B cell (primary cell): ENCODE data around the gene CYTH3. TPM values are rescaled to one million over a fixed set of nuclear protein-coding genes. Genes with fewer than 3 reads are reported as not detected.

Source experiments
- ATAC-seq: fragments of 200-7000 bp; cut with Tn5 transposase; one replicate; pipeline ENCODE4 v1.10.0; 2021; ENCODE audit warnings: low read depth, mild to moderate bottlenecking, moderate number of reproducible peaks, moderate library complexity
- CTCF ChIA-PET: fragments of 350-600 bp; sonication (Branson Sonifier 250); formaldehyde crosslinking; loops from one replicate; lab custom pipeline; 2021; ENCODE audit warnings: antibody characterized with exemption, inconsistent platforms; lab: Charles Lee
- POLR2A ChIA-PET: fragments of 350-600 bp; sonication (Branson Sonifier 250); formaldehyde crosslinking; loops from one replicate; lab custom pipeline; 2021; ENCODE audit warnings: antibody characterized with exemption; lab: Charles Lee
- DNase-seq: peaks from one replicate; pipeline ENCODE4 v3.0.0; 2013
- H2AFZ ChIP-seq: 2 replicates; pipeline ENCODE4 v1.6.1; 2012; ENCODE audit warnings: mild to moderate bottlenecking, low read depth, low read length; ENCODE audit not compliant: insufficient read depth, poor library complexity, severe bottlenecking
- H3K27ac ChIP-seq, 2 donors: 1 replicate in 1 of 2; 2 replicates in 1 of 2; pipeline ENCODE4 v1.5.1; 2012 to 2013; ENCODE audit warnings: low read length in 2 of 2, mild to moderate bottlenecking in 2 of 2, moderate library complexity in 1 of 2
- H3K27me3 ChIP-seq, 4 experiments: fragments of 200-600 bp in 1 of 4; sonication (generic) in 1 of 4; replicated peaks in 1 of 4; 1 replicate in 2 of 4; 2 replicates in 2 of 4; pipeline versions ENCODE4 v1.6.1 to v1.7.0; 2013 to 2016; ENCODE audit warnings: low read length in 3 of 4, mild to moderate bottlenecking in 2 of 4, mixed read lengths in 1 of 4, moderate library complexity in 1 of 4; ENCODE audit not compliant: insufficient read depth in 4 of 4, control insufficient read depth in 3 of 4; ENCODE audit errors: control extremely low read depth in 1 of 4
- H3K36me3 ChIP-seq, 2 experiments: replicated peaks in 1 of 2; 1 replicate in 1 of 2; 2 replicates in 1 of 2; pipeline versions ENCODE4 v1.6.1 to v1.7.1; 2013; ENCODE audit warnings: low read length in 1 of 2; ENCODE audit not compliant: insufficient read depth in 2 of 2, control insufficient read depth in 1 of 2; ENCODE audit errors: control extremely low read depth in 1 of 2, extremely low read depth in 1 of 2
- H3K4me1 ChIP-seq, 2 donors: fragments of 200-600 bp in 1 of 2; sonication (generic) in 1 of 2; 1 replicate in 1 of 2; 2 replicates in 1 of 2; pipeline versions ENCODE4 v1.5.1 to v1.6.1; 2013 to 2017; ENCODE audit warnings: low read length in 2 of 2; ENCODE audit not compliant: control insufficient read depth in 2 of 2, insufficient read depth in 2 of 2
- H3K4me2 ChIP-seq: replicated peaks from 2 replicates; pipeline ENCODE3; 2012; ENCODE audit warnings: mild to moderate bottlenecking, low read depth, low read length; ENCODE audit not compliant: poor library complexity, severe bottlenecking
- H3K4me3 ChIP-seq, 5 experiments: fragments of 200-600 bp in 1 of 5; sonication (generic) in 1 of 5; 1 replicate in 3 of 5; 2 replicates in 2 of 5; pipeline versions ENCODE4 v1.5.1 to v1.7.0; 2011 to 2016; ENCODE audit warnings: low read length in 4 of 5, mild to moderate bottlenecking in 4 of 5, low read depth in 2 of 5, control low read depth in 1 of 5, moderate library complexity in 1 of 5; ENCODE audit not compliant: insufficient read depth in 1 of 5; ENCODE audit errors: control extremely low read depth in 1 of 5, extremely low read depth in 1 of 5
- H3K79me2 ChIP-seq: fragments of 200-600 bp; sonication (generic); one replicate; pipeline ENCODE4 v1.6.0; 2016; ENCODE audit warnings: low read length; ENCODE audit not compliant: control insufficient read depth, insufficient read depth
- H3K9ac ChIP-seq: fragments of 200-600 bp; sonication (generic); 2 replicates; pipeline ENCODE4 v1.6.1; 2017; ENCODE audit warnings: mild to moderate bottlenecking, low read length, moderate library complexity
- H3K9me3 ChIP-seq, 3 donors: one replicate each; pipeline versions ENCODE4 v1.6.1 to v1.7.1; 2013; ENCODE audit warnings: low read length in 2 of 3; ENCODE audit not compliant: control insufficient read depth in 2 of 3, insufficient read depth in 1 of 3; ENCODE audit errors: control extremely low read depth in 1 of 3
- H4K20me1 ChIP-seq: 2 replicates; pipeline ENCODE4 v1.6.0; 2012; ENCODE audit warnings: mild to moderate bottlenecking, low read length; ENCODE audit not compliant: insufficient read depth, control insufficient read depth, poor library complexity, severe bottlenecking
- H3K27ac Mint-ChIP-seq: one replicate; pipeline ENCODE4 v1.8.0; 2021; ENCODE audit warnings: mixed read lengths
- H3K27me3 Mint-ChIP-seq: one replicate; pipeline ENCODE4 v1.8.0; 2021; ENCODE audit warnings: mixed read lengths
- H3K4me1 Mint-ChIP-seq: one replicate; pipeline ENCODE4 v1.8.0; 2021; ENCODE audit warnings: mixed read lengths
- H3K4me3 Mint-ChIP-seq: one replicate; pipeline ENCODE4 v1.8.0; 2021; ENCODE audit warnings: mixed read lengths
- H3K9me3 Mint-ChIP-seq: one replicate; pipeline ENCODE4 v1.8.0; 2022; ENCODE audit warnings: mixed read lengths; ENCODE audit not compliant: insufficient read depth
- CTCF ChIP-seq: fragments of 200-600 bp; IDR thresholded peaks from one replicate; pipeline ENCODE4 v1.8.0; 2022; ENCODE audit warnings: antibody characterized with exemption, mild to moderate bottlenecking
- EZH2 ChIP-seq: IDR thresholded peaks from 2 replicates; pipeline ENCODE4 v1.6.1; 2012; ENCODE audit warnings: borderline replicate concordance, low read depth, mild to moderate bottlenecking, moderate library complexity, low read length; ENCODE audit not compliant: insufficient read depth, poor library complexity, severe bottlenecking
- WGBS: methylation state at CpG from one replicate; pipeline ENCODE4 v1.1.5; 2013; ENCODE audit warnings: missing lambda C conversion rate; ENCODE audit not compliant: insufficient coverage; 5-methylcytosine and 5-hydroxymethylcytosine counted together
- intact Hi-C: fragments of 100-400 bp; cut with micrococcal nuclease; formaldehyde crosslinking; loops from one replicate; pipeline ENCODE4 v1.10.0; 2022
- polyA plus RNA-seq: library from polyadenylated mRNA; depleted of rRNA; stranded (reverse); fragments of >200 nt; gene quantifications from 2 replicates; pipeline ENCODE4 v1.2.3, GENCODE V29; 2012
- total RNA-seq, 2 donors: library from RNA; stranded (reverse); fragments of 120-200 nt in 1 of 2; gene quantifications; 1 replicate in 1 of 2; 2 replicates in 1 of 2; pipeline versions ENCODE4 v1.2.3 to v1.2.4, GENCODE V29; 2013 to 2022

Gene CYTH3
- total and polyA plus RNA-seq, 2 donors (not counting 1 experiment from before 2014, with no cell fraction given): 5.2 to 11.3 TPM

DNA sequence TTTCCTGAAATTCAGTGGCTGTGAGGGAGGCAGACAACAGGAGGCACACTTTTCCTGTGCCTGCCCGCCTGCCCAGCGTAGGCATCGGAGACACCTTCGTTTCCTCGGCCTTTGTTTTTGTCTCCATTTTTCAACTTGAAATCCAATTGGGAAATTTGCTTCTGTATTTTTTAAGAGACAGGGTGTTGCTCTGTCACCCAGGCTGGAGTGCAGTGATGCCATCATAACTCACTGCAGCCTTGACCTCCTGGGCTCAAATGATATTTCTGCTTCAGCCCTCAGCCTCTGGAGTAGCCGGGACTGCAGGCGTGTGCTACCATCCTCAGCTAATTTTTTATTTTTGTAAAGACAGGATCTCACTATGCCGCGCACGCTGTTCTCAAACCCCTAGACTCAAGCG, 116.8 kb downstream of the CYTH3 start:
- POLR2A ChIA-PET: no interaction called here
- Histone ChIP-seq H4K20me1 (peaks cover 9% of the 10 kb centered on the region), H3K27ac (no peak overlapping the region), H3K27me3 (no peaks in the 10 kb centered on the region), H3K79me2 (no peaks in the 10 kb centered on the region), H3K9me3 (peaks cover 0 to 4% (median 0%) of the 10 kb centered on the region in 3 donors), H3K4me3 (no peak overlapping the region), H2AFZ (no peak overlapping the region), H3K36me3 (peaks cover 2 to 67% of the 10 kb centered on the region in 2 experiments), H3K4me2 (no peak overlapping the region), H3K4me1 (no peaks in the 10 kb centered on the region), H3K9ac (no peak overlapping the region)
- no peak for ATAC-seq
- Mint-ChIP-seq H3K27ac (no peak overlapping the region), H3K4me3 (no peak overlapping the region), H3K9me3 (no peaks in the 10 kb centered on the region), H3K27me3 (no peaks in the 10 kb centered on the region), H3K4me1 (no peaks in the 10 kb centered on the region)
- WGBS: 93% methylated on average over 5 of the region's 11 CpGs
- no peak for TF ChIP-seq EZH2
- no peak for TF ChIP-seq CTCF
- DNase-seq: no peak
- intact Hi-C loops: no loop called here
- CTCF ChIA-PET: interaction anchor here (1.0 kb wide), 1 partner anchor 195 kb away, joined by 3 read pairs; no protein-coding TSS in a partner anchor

GRCh38 chr7:6154542-6155404, 117.7 kb downstream of the CYTH3 start:
- Histone ChIP-seq H3K36me3 (peaks cover 2 to 73% of the 10 kb centered on the region in 2 experiments), H3K4me1 (no peaks in the 10 kb centered on the region), H3K27me3 (no peaks in the 10 kb centered on the region), H3K9me3 (peaks cover 0 to 4% (median 0%) of the 10 kb centered on the region in 3 donors), H3K4me2 (no peak overlapping the region), H2AFZ (no peak overlapping the region), H3K27ac (no peak overlapping the region), H4K20me1 (peaks cover 5% of the 10 kb centered on the region), H3K9ac (no peak overlapping the region), H3K4me3 (no peak overlapping the region), H3K79me2 (no peaks in the 10 kb centered on the region)
- ATAC-seq (no peak), DNase-seq (no peak)
- Mint-ChIP-seq H3K4me3 (no peak overlapping the region), H3K27me3 (no peaks in the 10 kb centered on the region), H3K27ac (no peak overlapping the region), H3K4me1 (no peaks in the 10 kb centered on the region), H3K9me3 (no peaks in the 10 kb centered on the region)
- no peak for TF ChIP-seq EZH2
- TF ChIP-seq CTCF: no peak
- ChIA-PET CTCF (no interaction called here), POLR2A (no interaction called here)
- intact Hi-C loops: no loop called here
- WGBS: 99% methylated on average over 63 of the region's 64 CpGs
